ENCODE measurements around the gene NLRP4. TPM values are rescaled to one million over a fixed set of nuclear protein-coding genes. Genes with fewer than 3 reads are reported as not detected.
"Not testable (repeated sequence)": the region's sequence is repeated elsewhere in the genome, so short reads cannot be mapped to it uniquely, and the experiment has no call there.

The NLRP4 gene
- total RNA-seq, 1 donor from 2014 or later = not detected

GRCh38 chr19:55912916-55913315 is 76.6 kb downstream of the NLRP4 start:
- H3K9me3 Mint-ChIP-seq (ENCODE audit: low read depth) = peaks cover 72% of the 10 kb centered on the region
- no peaks in the 10 kb centered on the region for H3K27me3 Mint-ChIP-seq (ENCODE audit: low read depth)
- peaks cover 2% of the 10 kb centered on the region for H3K36me3 Mint-ChIP-seq (ENCODE audit: low read depth)
- no peak for DNase-seq (ENCODE audit: low spot score)
- H3K4me1 Mint-ChIP-seq (ENCODE audit: low read depth) = no peaks in the 10 kb centered on the region
- no peak overlapping the region for H3K27ac Mint-ChIP-seq (ENCODE audit: unreplicated experiment)
- H3K4me3 Mint-ChIP-seq (ENCODE audit: unreplicated experiment) = no peak overlapping the region
- TF ChIP-seq CTCF (IDR thresholded peaks at IDR 0.05) = no peak

- H3K27me3 Mint-ChIP-seq (ENCODE audit: low read depth) = no peaks in the 10 kb centered on the region
- H3K27ac Mint-ChIP-seq (ENCODE audit: unreplicated experiment) = no peak overlapping the region
- TF ChIP-seq CTCF (IDR thresholded peaks at IDR 0.05) = no peak
- peaks cover 2% of the 10 kb centered on the region for H3K36me3 Mint-ChIP-seq (ENCODE audit: low read depth)
- no peak for DNase-seq (ENCODE audit: low spot score)
- peaks cover 71% of the 10 kb centered on the region for H3K9me3 Mint-ChIP-seq (ENCODE audit: low read depth)
- H3K4me1 Mint-ChIP-seq (ENCODE audit: low read depth) = no peaks in the 10 kb centered on the region
- H3K4me3 Mint-ChIP-seq (ENCODE audit: unreplicated experiment) = no peak overlapping the region
Measured at GRCh38 chr19:55913643-55914268, 77.4 kb downstream of the NLRP4 start.

GRCh38 chr19:55923556-55923955 is 87.2 kb downstream of the NLRP4 start:
- Mint-ChIP-seq H3K4me3 (ENCODE audit: unreplicated experiment) (no peak overlapping the region), H3K9me3 (ENCODE audit: low read depth) (peaks cover 61% of the 10 kb centered on the region), H3K36me3 (ENCODE audit: low read depth) (no peaks in the 10 kb centered on the region), H3K27ac (ENCODE audit: unreplicated experiment) (no peak overlapping the region), H3K27me3 (ENCODE audit: low read depth) (no peaks in the 10 kb centered on the region), H3K4me1 (ENCODE audit: low read depth) (no peaks in the 10 kb centered on the region)
- no peak for DNase-seq (ENCODE audit: low spot score)
- no peak for TF ChIP-seq CTCF (IDR thresholded peaks at IDR 0.05)

- Mint-ChIP-seq H3K4me3 (ENCODE audit: unreplicated experiment) (no peak overlapping the region), H3K4me1 (ENCODE audit: low read depth) (no peaks in the 10 kb centered on the region), H3K36me3 (ENCODE audit: low read depth) (peaks cover 2% of the 10 kb centered on the region), H3K27ac (ENCODE audit: unreplicated experiment) (no peak overlapping the region), H3K9me3 (ENCODE audit: low read depth) (peaks cover 57% of the 10 kb centered on the region), H3K27me3 (ENCODE audit: low read depth) (no peaks in the 10 kb centered on the region)
- TF ChIP-seq CTCF (IDR thresholded peaks at IDR 0.05) = no peak
- DNase-seq (ENCODE audit: low spot score) = no peak
Measured at GRCh38 chr19:55927991-55928390, 91.7 kb downstream of the NLRP4 start.

- H3K27me3 Mint-ChIP-seq (ENCODE audit: low read depth); DNase-seq (ENCODE audit: low spot score); H3K4me3 Mint-ChIP-seq (ENCODE audit: unreplicated experiment); H3K27ac Mint-ChIP-seq (ENCODE audit: unreplicated experiment); H3K36me3 Mint-ChIP-seq (ENCODE audit: low read depth); H3K4me1 Mint-ChIP-seq (ENCODE audit: low read depth): not testable (repeated sequence)
- peaks cover 59% of the 10 kb centered on the region for H3K9me3 Mint-ChIP-seq (ENCODE audit: low read depth)
Measured at GRCh38 chr19:55929258-55929657, 92.9 kb downstream of the NLRP4 start.

- no peak for DNase-seq (ENCODE audit: low spot score)
- peaks cover 5% of the 10 kb centered on the region for H3K36me3 Mint-ChIP-seq (ENCODE audit: low read depth)
- no peak overlapping the region for H3K4me3 Mint-ChIP-seq (ENCODE audit: unreplicated experiment)
- H3K4me1 Mint-ChIP-seq (ENCODE audit: low read depth) = no peaks in the 10 kb centered on the region
- H3K27me3 Mint-ChIP-seq (ENCODE audit: low read depth) = no peaks in the 10 kb centered on the region
- no peak overlapping the region for H3K27ac Mint-ChIP-seq (ENCODE audit: unreplicated experiment)
- TF ChIP-seq CTCF (IDR thresholded peaks at IDR 0.05) = no peak
- peaks cover 60% of the 10 kb centered on the region for H3K9me3 Mint-ChIP-seq (ENCODE audit: low read depth)
Measured at GRCh38 chr19:55930996-55931515, 94.7 kb downstream of the NLRP4 start.
